ENCODE measurements around the gene ROBO1.

ROBO1 gene

GRCh38 chr3:79602385-79602784, 165.4 kb downstream of the ROBO1 start:
- no peak overlapping the region for H3K4me3 ChIP-seq (ENCODE audit: low read length)
- H3K36me3 ChIP-seq (ENCODE audit: insufficient read depth, low read depth, low read length): no peaks in the 10 kb centered on the region
- no peaks in the 10 kb centered on the region for H3K9me3 ChIP-seq (ENCODE audit: insufficient read depth, low read depth, low read length)
- H3K4me1 ChIP-seq (ENCODE audit: insufficient read depth, low read length): peaks cover 8% of the 10 kb centered on the region; the same call in 1 of the 2 replicates
- no peak overlapping the region for H3K27ac ChIP-seq (ENCODE audit: low read length)
- H3K27me3 ChIP-seq (ENCODE audit: insufficient read depth, low read length): no peaks in the 10 kb centered on the region
- no peak overlapping the region for H3K9ac ChIP-seq (ENCODE audit: low read depth, low read length)

- peaks cover 8% of the 10 kb centered on the region; the same call in 1 of the 2 replicates for H3K4me1 ChIP-seq (ENCODE audit: insufficient read depth, low read length)
- no peaks in the 10 kb centered on the region for H3K9me3 ChIP-seq (ENCODE audit: insufficient read depth, low read depth, low read length)
- no peak overlapping the region for H3K27ac ChIP-seq (ENCODE audit: low read length)
- no peaks in the 10 kb centered on the region for H3K36me3 ChIP-seq (ENCODE audit: insufficient read depth, low read depth, low read length)
- no peak overlapping the region for H3K4me3 ChIP-seq (ENCODE audit: low read length)
- H3K27me3 ChIP-seq (ENCODE audit: insufficient read depth, low read length): no peaks in the 10 kb centered on the region
- H3K9ac ChIP-seq (ENCODE audit: low read depth, low read length): no peak overlapping the region
These were observed 169.2 kb downstream of the ROBO1 start for GRCh38 chr3:79598594-79598993.

- Histone ChIP-seq H3K4me3 (ENCODE audit: low read length) (no peak overlapping the region), H3K27me3 (ENCODE audit: insufficient read depth, low read length) (no peaks in the 10 kb centered on the region), H3K9me3 (ENCODE audit: insufficient read depth, low read depth, low read length) (no peaks in the 10 kb centered on the region), H3K27ac (ENCODE audit: low read length) (no peak overlapping the region), H3K36me3 (ENCODE audit: insufficient read depth, low read depth, low read length) (no peaks in the 10 kb centered on the region), H3K4me1 (ENCODE audit: insufficient read depth, low read length) (peaks cover 8% of the 10 kb centered on the region; the same call in 1 of the 2 replicates), H3K9ac (ENCODE audit: low read depth, low read length) (no peak overlapping the region)
These were observed 170.1 kb downstream of the ROBO1 start for GRCh38 chr3:79597709-79598108.

GRCh38 chr3:79587150-79587549, 180.6 kb downstream of the ROBO1 start:
- Histone ChIP-seq H3K4me3 (ENCODE audit: low read length) (no peak overlapping the region), H3K9me3 (ENCODE audit: insufficient read depth, low read depth, low read length) (no peaks in the 10 kb centered on the region), H3K4me1 (ENCODE audit: insufficient read depth, low read length) (no peaks in the 10 kb centered on the region), H3K9ac (ENCODE audit: low read depth, low read length) (no peak overlapping the region), H3K27me3 (ENCODE audit: insufficient read depth, low read length) (peaks cover 15% of the 10 kb centered on the region; the same call in 1 of the 2 replicates), H3K36me3 (ENCODE audit: insufficient read depth, low read depth, low read length) (no peaks in the 10 kb centered on the region), H3K27ac (ENCODE audit: low read length) (no peak overlapping the region)

GRCh38 chr3:79586232-79586631, 181.6 kb downstream of the ROBO1 start:
- no peak overlapping the region for H3K27ac ChIP-seq (ENCODE audit: low read length)
- H3K4me3 ChIP-seq (ENCODE audit: low read length): no peak overlapping the region
- no peak overlapping the region for H3K9ac ChIP-seq (ENCODE audit: low read depth, low read length)
- H3K9me3 ChIP-seq (ENCODE audit: insufficient read depth, low read depth, low read length): no peaks in the 10 kb centered on the region
- H3K36me3 ChIP-seq (ENCODE audit: insufficient read depth, low read depth, low read length): no peaks in the 10 kb centered on the region
- H3K27me3 ChIP-seq (ENCODE audit: insufficient read depth, low read length): peaks cover 15% of the 10 kb centered on the region; the same call in 1 of the 2 replicates
- H3K4me1 ChIP-seq (ENCODE audit: insufficient read depth, low read length): no peaks in the 10 kb centered on the region

GRCh38 chr3:79572930-79573329, 194.9 kb downstream of the ROBO1 start:
- Histone ChIP-seq H3K27me3 (ENCODE audit: insufficient read depth, low read length) (no peaks in the 10 kb centered on the region), H3K27ac (ENCODE audit: low read length) (no peak overlapping the region), H3K9ac (ENCODE audit: low read depth, low read length) (no peak overlapping the region), H3K9me3 (ENCODE audit: insufficient read depth, low read depth, low read length) (no peaks in the 10 kb centered on the region), H3K36me3 (ENCODE audit: insufficient read depth, low read depth, low read length) (no peaks in the 10 kb centered on the region), H3K4me1 (ENCODE audit: insufficient read depth, low read length) (no peaks in the 10 kb centered on the region), H3K4me3 (ENCODE audit: low read length) (no peak overlapping the region)

GRCh38 chr3:79568938-79569337, 198.9 kb downstream of the ROBO1 start:
- Histone ChIP-seq H3K36me3 (ENCODE audit: insufficient read depth, low read depth, low read length) (no peaks in the 10 kb centered on the region), H3K4me1 (ENCODE audit: insufficient read depth, low read length) (no peaks in the 10 kb centered on the region), H3K9me3 (ENCODE audit: insufficient read depth, low read depth, low read length) (no peaks in the 10 kb centered on the region), H3K4me3 (ENCODE audit: low read length) (no peak overlapping the region), H3K27ac (ENCODE audit: low read length) (no peak overlapping the region), H3K27me3 (ENCODE audit: insufficient read depth, low read length) (no peaks in the 10 kb centered on the region), H3K9ac (ENCODE audit: low read depth, low read length) (no peak overlapping the region)

GRCh38 chr3:79564192-79564591, 203.6 kb downstream of the ROBO1 start:
- Histone ChIP-seq H3K27me3 (ENCODE audit: insufficient read depth, low read length) (no peaks in the 10 kb centered on the region), H3K4me3 (ENCODE audit: low read length) (no peak overlapping the region), H3K9me3 (ENCODE audit: insufficient read depth, low read depth, low read length) (no peaks in the 10 kb centered on the region), H3K27ac (ENCODE audit: low read length) (no peak overlapping the region), H3K4me1 (ENCODE audit: insufficient read depth, low read length) (no peaks in the 10 kb centered on the region), H3K36me3 (ENCODE audit: insufficient read depth, low read depth, low read length) (no peaks in the 10 kb centered on the region), H3K9ac (ENCODE audit: low read depth, low read length) (no peak overlapping the region)

- no peak overlapping the region for H3K9ac ChIP-seq (ENCODE audit: low read depth, low read length)
- no peak overlapping the region for H3K4me3 ChIP-seq (ENCODE audit: low read length)
- H3K27me3 ChIP-seq (ENCODE audit: insufficient read depth, low read length): no peaks in the 10 kb centered on the region
- H3K4me1 ChIP-seq (ENCODE audit: insufficient read depth, low read length): no peaks in the 10 kb centered on the region
- H3K9me3 ChIP-seq (ENCODE audit: insufficient read depth, low read depth, low read length): no peaks in the 10 kb centered on the region
- H3K36me3 ChIP-seq (ENCODE audit: insufficient read depth, low read depth, low read length): no peaks in the 10 kb centered on the region
- no peak overlapping the region for H3K27ac ChIP-seq (ENCODE audit: low read length)
These were observed 207.1 kb downstream of the ROBO1 start for GRCh38 chr3:79560698-79561097.

GRCh38 chr3:79558943-79559342, 208.9 kb downstream of the ROBO1 start:
- no peaks in the 10 kb centered on the region for H3K36me3 ChIP-seq (ENCODE audit: insufficient read depth, low read depth, low read length)
- H3K9ac ChIP-seq (ENCODE audit: low read depth, low read length): no peak overlapping the region
- no peak overlapping the region for H3K4me3 ChIP-seq (ENCODE audit: low read length)
- no peaks in the 10 kb centered on the region for H3K27me3 ChIP-seq (ENCODE audit: insufficient read depth, low read length)
- H3K9me3 ChIP-seq (ENCODE audit: insufficient read depth, low read depth, low read length): no peaks in the 10 kb centered on the region
- no peaks in the 10 kb centered on the region for H3K4me1 ChIP-seq (ENCODE audit: insufficient read depth, low read length)
- no peak overlapping the region for H3K27ac ChIP-seq (ENCODE audit: low read length)

GRCh38 chr3:79555655-79556054, 212.1 kb downstream of the ROBO1 start:
- Histone ChIP-seq H3K4me3 (ENCODE audit: low read length) (no peak overlapping the region), H3K27ac (ENCODE audit: low read length) (no peak overlapping the region), H3K27me3 (ENCODE audit: insufficient read depth, low read length) (no peaks in the 10 kb centered on the region), H3K36me3 (ENCODE audit: insufficient read depth, low read depth, low read length) (no peaks in the 10 kb centered on the region), H3K9me3 (ENCODE audit: insufficient read depth, low read depth, low read length) (no peaks in the 10 kb centered on the region), H3K9ac (ENCODE audit: low read depth, low read length) (no peak overlapping the region), H3K4me1 (ENCODE audit: insufficient read depth, low read length) (no peaks in the 10 kb centered on the region)

- H3K9me3 ChIP-seq (ENCODE audit: insufficient read depth, low read depth, low read length): no peaks in the 10 kb centered on the region
- no peak overlapping the region for H3K27ac ChIP-seq (ENCODE audit: low read length)
- no peaks in the 10 kb centered on the region for H3K4me1 ChIP-seq (ENCODE audit: insufficient read depth, low read length)
- H3K27me3 ChIP-seq (ENCODE audit: insufficient read depth, low read length): no peaks in the 10 kb centered on the region
- no peaks in the 10 kb centered on the region for H3K36me3 ChIP-seq (ENCODE audit: insufficient read depth, low read depth, low read length)
- H3K9ac ChIP-seq (ENCODE audit: low read depth, low read length): no peak overlapping the region
- H3K4me3 ChIP-seq (ENCODE audit: low read length): no peak overlapping the region
These were observed 215.8 kb downstream of the ROBO1 start for GRCh38 chr3:79551997-79552396.
